HepG2 (cell line): Measurements from ENCODE around the gene CYB5R3. TPM values are rescaled to one million over a fixed set of nuclear protein-coding genes. Genes with fewer than 3 reads are reported as not detected.

Experiments used
- GABPB1 ChIP-seq: IDR thresholded peaks from 2 replicates; pipeline ENCODE4 v1.6.1; 2016; ENCODE audit warnings: mild to moderate bottlenecking, missing genetic modification reagents, moderate library complexity, missing compliant biosample characterization
- HOXA3 ChIP-seq: sonication (generic); formaldehyde crosslinking; IDR thresholded peaks from 2 replicates; pipeline ENCODE4 v1.5.0; 2020; ENCODE audit warnings: missing genetic modification reagents
- JUND ChIP-seq: sonication (generic); formaldehyde crosslinking; IDR thresholded peaks from 2 replicates; pipeline ENCODE4 v1.8.0; 2022; ENCODE audit warnings: mild to moderate bottlenecking, missing genetic modification reagents
- KAT8 ChIP-seq: IDR thresholded peaks from 2 replicates; pipeline ENCODE4 v1.6.1; 2016; ENCODE audit warnings: missing genetic modification reagents, missing compliant biosample characterization
- KDM5B ChIP-seq: sonication (generic); formaldehyde crosslinking; IDR thresholded peaks from 2 replicates; pipeline ENCODE4 v1.4.0; 2020; ENCODE audit warnings: missing genetic modification reagents, mild to moderate bottlenecking, borderline replicate concordance
- KLF16 ChIP-seq, 2 experiments: sonication (generic) in 1 of 2; formaldehyde crosslinking in 1 of 2; IDR thresholded peaks; 2 replicates each; pipeline versions ENCODE4 v1.6.1 to v1.8.0; 2016 to 2023; ENCODE audit warnings: missing genetic modification reagents in 2 of 2, missing compliant biosample characterization in 1 of 2
- NBN ChIP-seq: fragments of 450-650 bp; conservative IDR thresholded peaks from 2 replicates; pipeline ENCODE4 v1.6.1; 2017
- NR2C2 ChIP-seq: sonication (generic); formaldehyde crosslinking; IDR thresholded peaks from 2 replicates; pipeline ENCODE4 v1.4.0; 2020; ENCODE audit warnings: missing genetic modification reagents, mild to moderate bottlenecking, moderate library complexity, borderline replicate concordance
- PHF20 ChIP-seq: sonication (generic); formaldehyde crosslinking; IDR thresholded peaks from 2 replicates; pipeline ENCODE4 v1.5.0; 2020; ENCODE audit warnings: mild to moderate bottlenecking, missing genetic modification reagents
- POLR2A ChIP-seq, 2 experiments: IDR thresholded peaks; 2 replicates each; pipeline ENCODE4 v1.6.1; 2011; ENCODE audit warnings: low read depth in 2 of 2, low read length in 2 of 2, mild to moderate bottlenecking in 1 of 2, moderate library complexity in 1 of 2; ENCODE audit not compliant: insufficient read depth in 1 of 2
- RFX1 ChIP-seq: fragments of 450-650 bp; IDR thresholded peaks from 2 replicates; pipeline ENCODE4 v1.6.1; 2017
- SALL1 ChIP-seq: sonication (generic); formaldehyde crosslinking; IDR thresholded peaks from 2 replicates; pipeline ENCODE4 v1.8.0; 2022; ENCODE audit warnings: mild to moderate bottlenecking, missing genetic modification reagents
- SIN3B ChIP-seq: fragments of 150-350 bp; IDR thresholded peaks from 2 replicates; pipeline ENCODE4 v1.6.1; 2014; ENCODE audit warnings: low read length
- SP1 ChIP-seq, 2 experiments: fragments of 450-650 bp in 1 of 2; sonication (generic) in 1 of 2; formaldehyde crosslinking in 1 of 2; IDR thresholded peaks; 2 replicates each; pipeline versions ENCODE4 v1.4.0 to v1.6.1; 2016 to 2020; ENCODE audit warnings: missing genetic modification reagents in 1 of 2
- SRY ChIP-seq: sonication (generic); formaldehyde crosslinking; IDR thresholded peaks from 2 replicates; pipeline ENCODE4 v1.8.0; 2022; ENCODE audit warnings: mild to moderate bottlenecking, missing genetic modification reagents
- TAF1 ChIP-seq: sonication (generic); formaldehyde crosslinking; IDR thresholded peaks from 2 replicates; pipeline ENCODE4 v1.4.0; 2020; ENCODE audit warnings: missing genetic modification reagents
- TAF15 ChIP-seq: fragments of 200-400 bp; formaldehyde crosslinking; IDR thresholded peaks from one replicate; pipeline ENCODE4 v1.6.1; 2018; ENCODE audit warnings: mild to moderate bottlenecking, low read depth, low read length; ENCODE audit not compliant: poor library complexity, severe bottlenecking
- TFDP2 ChIP-seq: sonication (generic); formaldehyde crosslinking; IDR thresholded peaks from 2 replicates; pipeline ENCODE4 v1.4.0; 2020; ENCODE audit warnings: missing genetic modification reagents
- TGIF2 ChIP-seq: IDR thresholded peaks from 2 replicates; pipeline ENCODE4 v1.6.1; 2016; ENCODE audit warnings: control low read depth, missing compliant biosample characterization
- TMF1 ChIP-seq: sonication (generic); formaldehyde crosslinking; IDR thresholded peaks from 2 replicates; pipeline ENCODE4 v1.8.1; 2022; ENCODE audit warnings: low read depth, missing genetic modification reagents
- ZNF558 ChIP-seq: sonication (generic); formaldehyde crosslinking; IDR thresholded peaks from 2 replicates; pipeline ENCODE4 v1.9.0; 2022; ENCODE audit warnings: mild to moderate bottlenecking, missing genetic modification reagents, borderline replicate concordance
- ZNF674 ChIP-seq: sonication (generic); formaldehyde crosslinking; IDR thresholded peaks from 2 replicates; pipeline ENCODE4 v1.5.0; 2020; ENCODE audit warnings: low read depth, mild to moderate bottlenecking, missing genetic modification reagents
- ZNF749 ChIP-seq: sonication (generic); formaldehyde crosslinking; IDR thresholded peaks from 2 replicates; pipeline ENCODE4 v1.8.0; 2022; ENCODE audit warnings: mild to moderate bottlenecking, missing genetic modification reagents, moderate library complexity, borderline replicate concordance
- ZNF792 ChIP-seq: IDR thresholded peaks from 2 replicates; pipeline ENCODE4 v1.6.1; 2016
- ZUFSP ChIP-seq: sonication (generic); formaldehyde crosslinking; IDR thresholded peaks from 2 replicates; pipeline ENCODE4 v1.9.0; 2021; ENCODE audit warnings: missing genetic modification reagents, mild to moderate bottlenecking, borderline replicate concordance
- polyA plus RNA-seq, 8 experiments: library from polyadenylated mRNA; depleted of rRNA in 3 of 8; stranded (reverse) in 7 of 8; unstranded in 1 of 8; fragments of >200 nt; fragmentation: Illumina TruSeq in 4 of 8; extraction: Trizol in 4 of 8; gene quantifications; 2 replicates each; pipeline versions ENCODE4 v1.2.1 to v1.2.3, GENCODE V29; 2011 to 2016; ENCODE audit warnings: low read depth in 4 of 8, missing spikeins in 1 of 8, mixed read lengths in 1 of 8; ENCODE audit not compliant: insufficient read depth in 1 of 8
- total RNA-seq, 5 experiments: library from RNA; depleted of rRNA; stranded (reverse); fragments of >200 nt; fragmentation: Illumina TruSeq; extraction: Trizol; gene quantifications; 2 replicates each; pipeline ENCODE4 v1.2.3, GENCODE V29; 2016; ENCODE audit warnings: low read depth in 1 of 5
- TF ChIP-seq, protein P1 (sequence below): sonication (generic); formaldehyde crosslinking; conservative IDR thresholded peaks from 2 replicates; pipeline ENCODE4 v1.4.0; 2020; ENCODE audit warnings: missing genetic modification reagents

CYB5R3 gene
- total and polyA plus RNA-seq, 2 of the 13 experiments (the other 11 are each of a cell fraction or from before 2014, with no cell fraction given): 32.4 to 305 TPM

DNA sequence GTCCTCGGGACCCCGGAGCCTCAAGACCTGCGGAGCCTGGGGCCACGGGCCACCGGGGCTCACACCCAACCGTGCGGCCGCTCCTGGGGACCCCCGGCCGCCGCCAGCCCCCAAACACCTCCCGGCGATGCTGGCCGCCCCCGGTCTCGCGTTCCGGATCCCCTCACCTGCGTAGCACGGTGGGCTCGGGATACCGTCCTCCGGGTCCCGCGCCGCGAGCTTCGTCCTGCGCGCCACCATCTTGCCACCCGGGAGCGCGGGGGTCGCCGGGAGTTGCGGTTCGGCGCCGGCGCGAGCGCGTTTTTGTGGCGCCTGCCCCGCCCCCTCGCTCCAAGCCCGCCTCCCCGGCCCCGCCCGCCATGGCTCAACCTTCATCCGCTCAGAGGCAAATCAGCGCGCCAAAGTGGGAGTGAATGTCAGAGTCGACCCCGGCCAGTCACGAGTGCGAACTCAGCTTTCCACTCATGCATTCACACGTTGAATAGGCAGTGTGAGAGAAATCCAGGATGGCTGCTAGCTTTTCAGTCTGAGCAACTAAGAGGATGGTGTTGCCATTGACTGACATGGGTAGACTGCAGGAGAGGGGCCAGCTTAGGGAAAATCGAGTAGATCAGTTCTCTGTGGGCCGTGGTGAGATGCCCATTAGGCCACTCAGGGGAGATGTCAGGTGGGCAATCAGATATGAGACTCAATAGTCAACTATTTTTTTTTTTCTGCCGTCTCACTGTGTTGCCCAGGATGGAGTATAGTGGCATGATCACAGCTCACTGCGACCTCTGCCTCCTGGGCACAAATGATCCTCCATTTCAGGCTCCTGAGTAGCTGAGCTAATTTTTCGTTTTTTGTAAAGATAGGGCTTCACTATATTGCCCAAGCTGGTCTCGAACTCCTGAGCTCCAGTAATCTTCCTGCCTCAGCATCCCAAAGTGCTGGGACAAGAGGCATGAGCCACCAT, 67.2 kb downstream of the CYB5R3 start (continued):
- no peak for TF ChIP-seq SP1 (IDR thresholded peaks at IDR 0.05)
- TF ChIP-seq SP1 (CRISPR knock-in tag; IDR thresholded peaks at IDR 0.05): peak; percentile 50; the same call in 1 of the 2 replicates
- TF ChIP-seq SRY (CRISPR knock-in tag): peak; percentile 73; the same call in 1 of the 2 replicates
- no peak for TF ChIP-seq RFX1
- 0 out of 2 replicates have a peak, but pooled peaks have one; percentile 22 for TF ChIP-seq JUND (CRISPR knock-in tag)
- TF ChIP-seq TFDP2 (CRISPR knock-in tag): peak; percentile 85
- peak; percentile 49; the same call in 1 of the 2 replicates for TF ChIP-seq SIN3B
- peak; percentile 80 for TF ChIP-seq HOXA3 (CRISPR knock-in tag)
- TF ChIP-seq POLR2A (IDR thresholded peaks at IDR 0.05; ENCODE audit: insufficient read depth in 1 of 2, low read depth in 2 of 2, low read length in 2 of 2): peak; percentile 51 to 80; a peak in 3 of 4 replicates
- TF ChIP-seq ZNF792 (CRISPR knock-in tag): no peak
- no peak for TF ChIP-seq NR2C2 (CRISPR knock-in tag)
- TF ChIP-seq ZNF674 (CRISPR knock-in tag): no peak
- no peak for TF ChIP-seq ZNF558 (CRISPR knock-in tag)
- TF ChIP-seq KDM5B (CRISPR knock-in tag): peak; percentile 36; the same call in 1 of the 2 replicates
- TF ChIP-seq TMF1 (CRISPR knock-in tag): no peak
- TF ChIP-seq KAT8 (CRISPR knock-in tag): 0 out of 2 replicates have a peak, but pooled peaks have one; percentile 39
- TF ChIP-seq TGIF2 (CRISPR knock-in tag): peak; percentile 52; the same call in 1 of the 2 replicates
- peak; percentile 80 for TF ChIP-seq TAF1 (CRISPR knock-in tag)
- peak; percentile 71; the same call in 1 of the 2 replicates for TF ChIP-seq GABPB1 (CRISPR knock-in tag)
- TF ChIP-seq NBN: no peak
- TF ChIP-seq SALL1 (CRISPR knock-in tag): peak; percentile 69
- TF ChIP-seq, protein P1, sequence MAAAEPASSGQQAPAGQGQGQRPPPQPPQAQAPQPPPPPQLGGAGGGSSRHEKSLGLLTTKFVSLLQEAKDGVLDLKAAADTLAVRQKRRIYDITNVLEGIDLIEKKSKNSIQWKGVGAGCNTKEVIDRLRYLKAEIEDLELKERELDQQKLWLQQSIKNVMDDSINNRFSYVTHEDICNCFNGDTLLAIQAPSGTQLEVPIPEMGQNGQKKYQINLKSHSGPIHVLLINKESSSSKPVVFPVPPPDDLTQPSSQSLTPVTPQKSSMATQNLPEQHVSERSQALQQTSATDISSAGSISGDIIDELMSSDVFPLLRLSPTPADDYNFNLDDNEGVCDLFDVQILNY (CRISPR knock-in tag): peak; percentile 74; the same call in 1 of the 2 replicates
- TF ChIP-seq PHF20 (CRISPR knock-in tag): peak; percentile 51
- no peak; the same call in 1 of the 2 replicates for TF ChIP-seq ZNF749 (CRISPR knock-in tag)
- no peak for TF ChIP-seq ZUFSP
- TF ChIP-seq KLF16 (CRISPR knock-in tag; IDR thresholded peaks at IDR 0.05): peak in 1 of 2 experiments; percentile 39; a peak in 1 of 4 replicates
- no peak for TF ChIP-seq TAF15
